Keratinocyte (primary cell): ENCODE measurements around the gene RNF166. TPM values are rescaled to one million over a fixed set of nuclear protein-coding genes. Genes with fewer than 3 reads are reported as not detected.

Experiments
- DNase-seq: peaks from one replicate; pipeline ENCODE4 v3.0.0-alpha.2; 2011; ENCODE audit warnings: low read depth, missing footprints, low spot score
- FAIRE-seq: peaks from 2 replicates; lab custom pipeline; 2011; peaks lifted over from hg19 to GRCh38; lab: Jason Lieb, UNC
- H2AFZ ChIP-seq: 2 replicates; pipeline ENCODE4 v1.6.0; 2012; ENCODE audit warnings: low read length, control low read depth, inconsistent platforms; ENCODE audit not compliant: control insufficient read depth
- H3K27ac ChIP-seq: 2 replicates; pipeline ENCODE4 v1.5.1; 2011; ENCODE audit warnings: low read length; ENCODE audit not compliant: control insufficient read depth, insufficient read depth
- H3K27me3 ChIP-seq: 3 replicates; pipeline ENCODE4 v1.6.0; 2011; ENCODE audit warnings: low read length; ENCODE audit not compliant: control insufficient read depth, insufficient read depth; ENCODE audit errors: extremely low read depth
- H3K36me3 ChIP-seq, 2 experiments: 2 replicates in 1 of 2; 3 replicates in 1 of 2; pipeline ENCODE4 v1.5.1; 2011; ENCODE audit warnings: low read length in 2 of 2, mild to moderate bottlenecking in 1 of 2; ENCODE audit not compliant: control insufficient read depth in 2 of 2, insufficient read depth in 2 of 2; ENCODE audit errors: extremely low read depth in 1 of 2
- H3K4me1 ChIP-seq: 3 replicates; pipeline ENCODE4 v1.5.1; 2011; ENCODE audit warnings: low read length; ENCODE audit not compliant: control insufficient read depth, insufficient read depth; ENCODE audit errors: extremely low read depth
- H3K4me2 ChIP-seq: 3 replicates; pipeline ENCODE4 v1.6.0; 2011; ENCODE audit warnings: low read depth, low read length; ENCODE audit not compliant: control insufficient read depth, insufficient read depth; ENCODE audit errors: extremely low read depth
- H3K4me3 ChIP-seq, 3 experiments: fragments of 200-600 bp in 1 of 3; sonication (generic) in 1 of 3; 2 replicates in 2 of 3; 3 replicates in 1 of 3; pipeline ENCODE4 v1.5.1; 2011 to 2016; ENCODE audit warnings: low read length in 3 of 3, mild to moderate bottlenecking in 3 of 3, control low read depth in 2 of 3, inconsistent platforms in 1 of 3, low read depth in 1 of 3, mixed read lengths in 1 of 3, mixed run types in 1 of 3, moderate library complexity in 1 of 3; ENCODE audit not compliant: control insufficient read depth in 2 of 3, insufficient read depth in 2 of 3; ENCODE audit errors: extremely low read depth in 1 of 3
- H3K79me2 ChIP-seq: 2 replicates; pipeline ENCODE4 v1.6.0; 2012; ENCODE audit warnings: low read length; ENCODE audit not compliant: control insufficient read depth, insufficient read depth
- H3K9ac ChIP-seq: 3 replicates; pipeline ENCODE4 v1.6.0; 2011; ENCODE audit warnings: low read length; ENCODE audit not compliant: control insufficient read depth, insufficient read depth; ENCODE audit errors: extremely low read depth
- H3K9me1 ChIP-seq: 3 replicates; pipeline ENCODE4 v1.6.0; 2011; ENCODE audit warnings: low read length; ENCODE audit not compliant: control insufficient read depth, insufficient read depth; ENCODE audit errors: extremely low read depth
- H3K9me3 ChIP-seq: 2 replicates; pipeline ENCODE4 v1.5.1; 2012; ENCODE audit warnings: low read depth, low read length; ENCODE audit not compliant: control insufficient read depth
- H4K20me1 ChIP-seq: 3 replicates; pipeline ENCODE4 v1.6.0; 2011; ENCODE audit warnings: low read length; ENCODE audit not compliant: control insufficient read depth, insufficient read depth; ENCODE audit errors: extremely low read depth
- EZH2 ChIP-seq: IDR thresholded peaks from one replicate; pipeline ENCODE4 v1.6.1; 2012; ENCODE audit warnings: inconsistent platforms, mild to moderate bottlenecking, low read length, moderate library complexity
- dilution Hi-C: fragments of 300-500 bp; cut with MboI; formaldehyde crosslinking; loops from one replicate; pipeline ENCODE4 v1.7.0; 2020; ENCODE audit warnings: low sequenced_read_pairs; ENCODE audit not compliant: extremely low pct_ligation_motif_present
- polyA plus RNA-seq, 5 experiments: library from polyadenylated mRNA; depleted of rRNA in 3 of 5; stranded (reverse) in 3 of 5; stranded (forward) in 1 of 5; unstranded in 1 of 5; fragments of >200 nt; gene quantifications; 1 replicate in 1 of 5; 2 replicates in 3 of 5; 3 replicates in 1 of 5; pipeline versions ENCODE4 v1.2.1 to v1.2.3, GENCODE V29; 2011 to 2012; ENCODE audit warnings: missing spikeins in 2 of 5, low read depth in 1 of 5, low replicate concordance in 1 of 5
- TF ChIP-seq, protein P1 (sequence below), 3 experiments: IDR thresholded peaks in 1 of 3; conservative IDR thresholded peaks in 1 of 3; optimal IDR thresholded peaks in 1 of 3; 2 replicates in 2 of 3; 3 replicates in 1 of 3; pipeline versions ENCODE3 to v1.5.1; 2011; ENCODE audit warnings: low read length in 3 of 3, mild to moderate bottlenecking in 3 of 3, moderate library complexity in 2 of 3, control low read depth in 1 of 3, inconsistent platforms in 1 of 3; ENCODE audit not compliant: insufficient read depth in 2 of 3; ENCODE audit errors: extremely low read depth in 1 of 3

Gene RNF166
- polyA plus RNA-seq, 1 donor (not counting 4 experiments of a cell fraction or from before 2014, with no cell fraction given), result 3.4 TPM

DNA sequence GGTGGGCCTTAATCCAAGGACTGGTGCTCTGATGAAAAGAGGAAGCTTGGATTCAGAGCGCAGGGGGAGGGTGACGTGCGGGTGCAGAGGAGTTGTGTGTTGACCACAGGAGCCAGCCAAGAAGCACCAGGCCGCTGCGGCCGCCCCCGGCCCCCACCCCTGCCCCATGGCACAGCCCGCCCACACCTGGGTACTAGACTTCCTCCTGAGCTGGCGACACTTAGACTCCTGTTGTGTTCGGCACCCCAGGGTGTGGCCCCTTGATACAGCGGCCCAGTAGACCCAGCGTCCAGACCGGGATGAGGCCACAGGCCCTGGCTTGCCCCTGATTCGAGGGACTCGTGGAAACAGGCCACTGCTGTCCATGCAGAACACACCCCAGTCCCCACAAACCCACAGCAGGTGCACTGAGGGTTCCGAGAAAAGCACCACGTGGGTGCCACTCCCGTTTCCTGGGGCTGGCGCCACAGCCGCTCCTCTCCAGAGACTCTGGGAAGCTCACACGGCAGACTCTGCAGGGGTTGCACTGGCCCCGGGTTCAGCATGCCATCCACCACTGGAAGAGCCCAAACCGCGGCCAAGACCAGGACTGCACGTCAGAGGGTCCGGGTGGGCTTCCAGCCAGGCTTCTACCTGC is 14.2 kb downstream of the RNF166 start:
- Histone ChIP-seq H3K79me2 (no peaks in the 10 kb centered on the region), H3K9me3 (no peaks in the 10 kb centered on the region), H3K4me1 (peaks cover 2% of the 10 kb centered on the region), H3K27ac (no peak overlapping the region), H2AFZ (no peak overlapping the region), H3K4me3 (no peak overlapping the region), H3K27me3 (peaks cover 62% of the 10 kb centered on the region), H3K9ac (no peak overlapping the region), H4K20me1 (peaks cover 2% of the 10 kb centered on the region), H3K9me1 (no peaks in the 10 kb centered on the region), H3K36me3 (no peaks in the 10 kb centered on the region), H3K4me2 (no peak overlapping the region)
- TF ChIP-seq, protein P1, sequence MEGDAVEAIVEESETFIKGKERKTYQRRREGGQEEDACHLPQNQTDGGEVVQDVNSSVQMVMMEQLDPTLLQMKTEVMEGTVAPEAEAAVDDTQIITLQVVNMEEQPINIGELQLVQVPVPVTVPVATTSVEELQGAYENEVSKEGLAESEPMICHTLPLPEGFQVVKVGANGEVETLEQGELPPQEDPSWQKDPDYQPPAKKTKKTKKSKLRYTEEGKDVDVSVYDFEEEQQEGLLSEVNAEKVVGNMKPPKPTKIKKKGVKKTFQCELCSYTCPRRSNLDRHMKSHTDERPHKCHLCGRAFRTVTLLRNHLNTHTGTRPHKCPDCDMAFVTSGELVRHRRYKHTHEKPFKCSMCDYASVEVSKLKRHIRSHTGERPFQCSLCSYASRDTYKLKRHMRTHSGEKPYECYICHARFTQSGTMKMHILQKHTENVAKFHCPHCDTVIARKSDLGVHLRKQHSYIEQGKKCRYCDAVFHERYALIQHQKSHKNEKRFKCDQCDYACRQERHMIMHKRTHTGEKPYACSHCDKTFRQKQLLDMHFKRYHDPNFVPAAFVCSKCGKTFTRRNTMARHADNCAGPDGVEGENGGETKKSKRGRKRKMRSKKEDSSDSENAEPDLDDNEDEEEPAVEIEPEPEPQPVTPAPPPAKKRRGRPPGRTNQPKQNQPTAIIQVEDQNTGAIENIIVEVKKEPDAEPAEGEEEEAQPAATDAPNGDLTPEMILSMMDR (optimal IDR thresholded peaks at IDR 0.05 in 1 of 3, IDR thresholded peaks at IDR 0.05 in 1 of 3, conservative IDR thresholded peaks at IDR 0.05 in 1 of 3; ENCODE audit: extremely low read depth in 1 of 3, insufficient read depth in 2 of 3, low read length in 3 of 3), result no peak
- TF ChIP-seq EZH2, result no peak
- dilution Hi-C loops, result no loop called here
- FAIRE-seq (no peak), DNase-seq (no peak)

DNA sequence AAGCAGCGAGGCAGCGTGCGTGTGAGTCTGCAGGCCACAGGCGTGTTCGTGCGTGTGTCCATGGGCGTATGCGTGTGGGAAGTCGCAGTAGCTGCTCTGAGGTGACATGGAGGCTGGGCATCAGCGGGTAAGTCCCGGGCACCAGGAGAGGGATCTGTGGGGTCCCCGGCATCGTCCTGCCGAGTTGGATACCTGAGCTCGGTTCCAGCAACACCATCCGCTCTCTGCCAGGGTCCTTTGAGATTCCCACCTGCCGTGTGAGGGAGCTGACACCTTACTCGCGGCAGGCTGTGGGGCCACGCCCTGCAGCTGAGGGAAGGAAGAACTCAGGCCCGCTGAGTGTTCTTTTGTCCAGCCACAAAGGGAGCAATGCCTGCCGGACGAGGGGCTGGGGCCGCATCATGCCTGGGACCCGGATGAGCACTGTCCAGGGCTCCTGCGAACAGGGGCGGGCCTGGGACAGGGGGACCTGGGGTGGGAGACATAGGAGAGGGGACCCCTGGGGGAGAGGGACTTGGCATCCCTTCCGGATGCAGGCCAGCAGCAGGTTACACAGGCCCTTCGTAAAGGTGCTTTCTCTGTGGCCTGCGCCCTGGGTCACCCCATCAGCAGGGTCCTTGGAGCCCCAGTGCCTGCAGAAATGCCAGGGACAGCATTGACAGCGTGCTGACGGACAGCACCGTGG is 14.9 kb downstream of the RNF166 start:
- TF ChIP-seq EZH2, result no peak
- TF ChIP-seq, protein P1 (optimal IDR thresholded peaks at IDR 0.05 in 1 of 3, IDR thresholded peaks at IDR 0.05 in 1 of 3, conservative IDR thresholded peaks at IDR 0.05 in 1 of 3; ENCODE audit: extremely low read depth in 1 of 3, insufficient read depth in 2 of 3, low read length in 3 of 3), result no peak
- Histone ChIP-seq H3K9me3 (no peaks in the 10 kb centered on the region), H3K79me2 (no peaks in the 10 kb centered on the region), H3K27ac (no peak overlapping the region), H3K27me3 (peaks cover 68% of the 10 kb centered on the region), H3K4me1 (peaks cover 2% of the 10 kb centered on the region), H3K36me3 (no peaks in the 10 kb centered on the region), H3K9ac (no peak overlapping the region), H3K4me3 (no peak overlapping the region), H3K9me1 (no peaks in the 10 kb centered on the region), H2AFZ (no peak overlapping the region), H3K4me2 (no peak overlapping the region), H4K20me1 (peaks cover 2% of the 10 kb centered on the region)
- FAIRE-seq (no peak), DNase-seq (no peak)
- dilution Hi-C loops, result no loop called here
